Nephron (organoid): ENCODE data around the gene BACH2.

ENCODE experiments used
- H3K27ac Mint-ChIP-seq, 3 experiments: 2 replicates each; pipeline ENCODE4 v1.8.0; 2020; ENCODE audit warnings: mixed read lengths in 3 of 3, mild to moderate bottlenecking in 2 of 3, moderate library complexity in 1 of 3
- H3K27me3 Mint-ChIP-seq: 2 replicates; pipeline ENCODE4 v1.8.0; 2021; ENCODE audit warnings: low read depth, mild to moderate bottlenecking, moderate library complexity, mixed read lengths
- H3K36me3 Mint-ChIP-seq: 2 replicates; pipeline ENCODE4 v1.8.0; 2020; ENCODE audit warnings: low read depth, mixed read lengths
- H3K4me1 Mint-ChIP-seq: 2 replicates; pipeline ENCODE4 v1.8.0; 2020; ENCODE audit warnings: mixed read lengths
- H3K4me3 Mint-ChIP-seq, 3 experiments: 2 replicates each; pipeline ENCODE4 v1.8.0; 2020; ENCODE audit warnings: mild to moderate bottlenecking in 3 of 3, mixed read lengths in 3 of 3, moderate library complexity in 2 of 3
- H3K9me3 Mint-ChIP-seq: 2 replicates; pipeline ENCODE4 v1.8.0; 2020; ENCODE audit warnings: mixed read lengths
- TF ChIP-seq, protein P1 (sequence below), 3 experiments: fragments of 200-600 bp; sonication (generic); IDR thresholded peaks; one replicate each; pipeline ENCODE4 v1.5.0; 2021; ENCODE audit warnings: antibody characterized with exemption in 3 of 3; ENCODE audit not compliant: unreplicated experiment in 3 of 3

The BACH2 gene

GRCh38 chr6:90044182-90044832 is 252.3 kb downstream of the BACH2 start:
- H3K27me3 Mint-ChIP-seq, result no peaks in the 10 kb centered on the region
- H3K36me3 Mint-ChIP-seq, result no peaks in the 10 kb centered on the region
- no peak overlapping the region for H3K27ac Mint-ChIP-seq
- H3K4me3 Mint-ChIP-seq, result no peak overlapping the region
- TF ChIP-seq, protein P1, sequence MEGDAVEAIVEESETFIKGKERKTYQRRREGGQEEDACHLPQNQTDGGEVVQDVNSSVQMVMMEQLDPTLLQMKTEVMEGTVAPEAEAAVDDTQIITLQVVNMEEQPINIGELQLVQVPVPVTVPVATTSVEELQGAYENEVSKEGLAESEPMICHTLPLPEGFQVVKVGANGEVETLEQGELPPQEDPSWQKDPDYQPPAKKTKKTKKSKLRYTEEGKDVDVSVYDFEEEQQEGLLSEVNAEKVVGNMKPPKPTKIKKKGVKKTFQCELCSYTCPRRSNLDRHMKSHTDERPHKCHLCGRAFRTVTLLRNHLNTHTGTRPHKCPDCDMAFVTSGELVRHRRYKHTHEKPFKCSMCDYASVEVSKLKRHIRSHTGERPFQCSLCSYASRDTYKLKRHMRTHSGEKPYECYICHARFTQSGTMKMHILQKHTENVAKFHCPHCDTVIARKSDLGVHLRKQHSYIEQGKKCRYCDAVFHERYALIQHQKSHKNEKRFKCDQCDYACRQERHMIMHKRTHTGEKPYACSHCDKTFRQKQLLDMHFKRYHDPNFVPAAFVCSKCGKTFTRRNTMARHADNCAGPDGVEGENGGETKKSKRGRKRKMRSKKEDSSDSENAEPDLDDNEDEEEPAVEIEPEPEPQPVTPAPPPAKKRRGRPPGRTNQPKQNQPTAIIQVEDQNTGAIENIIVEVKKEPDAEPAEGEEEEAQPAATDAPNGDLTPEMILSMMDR (IDR thresholded peaks at IDR 0.05; ENCODE audit: unreplicated experiment in 3 of 3), result no peak
- peaks cover 4% of the 10 kb centered on the region for H3K4me1 Mint-ChIP-seq
- no peaks in the 10 kb centered on the region for H3K9me3 Mint-ChIP-seq

DNA sequence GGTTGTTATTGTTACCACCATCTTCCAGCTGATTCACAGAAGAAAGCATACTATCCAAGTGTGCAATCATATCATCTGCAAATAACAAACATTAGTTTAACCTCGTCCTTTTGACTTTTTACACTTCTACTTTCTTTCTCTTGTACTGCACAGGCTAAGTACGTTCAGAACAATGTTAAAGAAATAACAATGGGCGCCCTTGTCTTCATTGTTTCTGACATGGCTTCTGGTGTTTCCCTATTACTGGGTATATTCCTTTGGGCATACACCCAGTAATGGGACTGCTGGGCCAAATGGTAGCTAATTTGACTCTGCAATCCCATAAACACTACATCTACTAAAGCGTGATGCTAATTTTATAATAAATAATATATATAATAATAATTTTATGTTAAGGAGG is 255.7 kb downstream of the BACH2 start:
- Mint-ChIP-seq H3K27ac (no peak overlapping the region), H3K9me3 (peaks cover 3% of the 10 kb centered on the region), H3K4me3 (no peak overlapping the region), H3K27me3 (no peaks in the 10 kb centered on the region), H3K4me1 (no peaks in the 10 kb centered on the region), H3K36me3 (no peaks in the 10 kb centered on the region)
- TF ChIP-seq, protein P1 (IDR thresholded peaks at IDR 0.05; ENCODE audit: unreplicated experiment in 3 of 3), result no peak

- H3K4me1 Mint-ChIP-seq, result peaks cover 7% of the 10 kb centered on the region
- H3K4me3 Mint-ChIP-seq, result no peak overlapping the region
- peaks cover 3% of the 10 kb centered on the region for H3K9me3 Mint-ChIP-seq
- H3K27me3 Mint-ChIP-seq, result no peaks in the 10 kb centered on the region
- no peaks in the 10 kb centered on the region for H3K36me3 Mint-ChIP-seq
- TF ChIP-seq, protein P1 (IDR thresholded peaks at IDR 0.05; ENCODE audit: unreplicated experiment in 3 of 3), result no peak
- no peak overlapping the region for H3K27ac Mint-ChIP-seq
Observed at GRCh38 chr6:90039911-90040310, 256.7 kb downstream of the BACH2 start.

- Mint-ChIP-seq H3K36me3 (no peaks in the 10 kb centered on the region), H3K27ac (no peak overlapping the region), H3K4me1 (peaks cover 10% of the 10 kb centered on the region), H3K27me3 (no peaks in the 10 kb centered on the region), H3K9me3 (peaks cover 3% of the 10 kb centered on the region), H3K4me3 (no peak overlapping the region)
- TF ChIP-seq, protein P1 (IDR thresholded peaks at IDR 0.05; ENCODE audit: unreplicated experiment in 3 of 3), result no peak
Observed at GRCh38 chr6:90038961-90039653, 257.5 kb downstream of the BACH2 start.

- Mint-ChIP-seq H3K27ac (no peak overlapping the region), H3K36me3 (no peaks in the 10 kb centered on the region), H3K4me3 (no peak overlapping the region), H3K27me3 (no peaks in the 10 kb centered on the region), H3K4me1 (peaks cover 10% of the 10 kb centered on the region), H3K9me3 (peaks cover 6% of the 10 kb centered on the region)
- TF ChIP-seq, protein P1 (IDR thresholded peaks at IDR 0.05; ENCODE audit: unreplicated experiment in 3 of 3), result no peak
Observed at GRCh38 chr6:90036963-90037362, 259.7 kb downstream of the BACH2 start.
